H1 (cell line): ENCODE measurements around the gene TWF2. TPM values are rescaled to one million over a fixed set of nuclear protein-coding genes. Genes with fewer than 3 reads are reported as not detected.

ENCODE experiments used
- CBX5 ChIP-seq: fragments of 300-800, 300-1000 bp; sonication (generic); IDR thresholded peaks from 2 replicates; pipeline ENCODE4 v1.7.1; 2016; ENCODE audit warnings: antibody characterized with exemption, low read length, low read depth
- GTF2F1 ChIP-seq: IDR thresholded peaks from 2 replicates; pipeline ENCODE4 v1.6.1; 2012; ENCODE audit warnings: low read depth, low read length, improper control_type of control experiment, borderline replicate concordance
- KDM4A ChIP-seq: IDR thresholded peaks from one replicate; pipeline ENCODE4 v1.7.1; 2012; ENCODE audit warnings: low read depth, mild to moderate bottlenecking, moderate library complexity, low read length, inconsistent platforms; ENCODE audit not compliant: severe bottlenecking
- NRF1 ChIP-seq: IDR thresholded peaks from 2 replicates; pipeline ENCODE4 v1.6.1; 2011; ENCODE audit warnings: mild to moderate bottlenecking, low read depth, low read length, improper control_type of control experiment
- RFX5 ChIP-seq: IDR thresholded peaks from 2 replicates; pipeline ENCODE4 v1.6.1; 2011; ENCODE audit warnings: low read depth, low read length, improper control_type of control experiment, borderline replicate concordance
- RNF2 ChIP-seq: fragments of 200-900, 300-1000 bp; sonication (generic); IDR thresholded peaks from 2 replicates; pipeline ENCODE4 v1.7.1; 2016; ENCODE audit warnings: borderline replicate concordance, low read depth, mild to moderate bottlenecking, antibody characterized with exemption, low read length; ENCODE audit not compliant: poor library complexity, severe bottlenecking; ENCODE audit errors: missing control alignments
- RXRA ChIP-seq: IDR thresholded peaks from 2 replicates; pipeline ENCODE4 v1.6.1; 2011; ENCODE audit warnings: low read depth, mild to moderate bottlenecking, low read length, moderate library complexity; ENCODE audit not compliant: insufficient read depth
- TBP ChIP-seq: IDR thresholded peaks from 2 replicates; pipeline ENCODE4 v1.6.1; 2011; ENCODE audit warnings: low read depth, low read length, improper control_type of control experiment
- TEAD4 ChIP-seq: IDR thresholded peaks from 2 replicates; pipeline ENCODE4 v1.6.1; 2012; ENCODE audit warnings: low read depth, low read length, inconsistent platforms, mixed read lengths
- polyA plus RNA-seq, 7 experiments: library from polyadenylated mRNA; depleted of rRNA in 3 of 7; stranded (reverse) in 5 of 7; unstranded in 2 of 7; fragments of >200 nt in 5 of 7; fragments of 200-250 nt in 2 of 7; gene quantifications; 1 replicate in 5 of 7; 2 replicates in 1 of 7; 4 replicates in 1 of 7; pipeline versions ENCODE4 v1.2.1 to v1.2.3, GENCODE V29; 2011 to 2013; ENCODE audit warnings: missing spikeins in 2 of 7, mixed read lengths in 2 of 7
- total RNA-seq: library from RNA; stranded (reverse); fragmentation: NEBNext Ultra II Directional; extraction: Animal tissue kit (Norgen Biotek cat#: 25700); gene quantifications from 2 replicates; pipeline ENCODE4 v1.2.1, GENCODE V29; 2021

The TWF2 gene
- total and polyA plus RNA-seq, 2 of the 8 experiments (the other 6 are each of a cell fraction or from before 2014, with no cell fraction given), result 65.2 to 90.4 TPM

- TF ChIP-seq CBX5 (no peak), KDM4A (peak; percentile 13), NRF1 (no peak), TEAD4 (no peak), RXRA (no peak), GTF2F1 (0 out of 2 replicates have a peak, but pooled peaks have one; percentile 3), RNF2 (no peak), RFX5 (no peak), TBP (no peak)
Observed at GRCh38 chr3:52277972-52278509, 39.1 kb upstream of the TWF2 start (continued).
